GM19395 (cell line): Measurements from ENCODE around the gene CCDC117.

ENCODE experiments used
- ATAC-seq: cut with Tn5 transposase; IDR thresholded peaks from one replicate; pipeline ENCODE4 v1.9.1; 2021; ENCODE audit warnings: mild to moderate bottlenecking, moderate library complexity; ENCODE audit not compliant: unreplicated experiment

Gene CCDC117

DNA sequence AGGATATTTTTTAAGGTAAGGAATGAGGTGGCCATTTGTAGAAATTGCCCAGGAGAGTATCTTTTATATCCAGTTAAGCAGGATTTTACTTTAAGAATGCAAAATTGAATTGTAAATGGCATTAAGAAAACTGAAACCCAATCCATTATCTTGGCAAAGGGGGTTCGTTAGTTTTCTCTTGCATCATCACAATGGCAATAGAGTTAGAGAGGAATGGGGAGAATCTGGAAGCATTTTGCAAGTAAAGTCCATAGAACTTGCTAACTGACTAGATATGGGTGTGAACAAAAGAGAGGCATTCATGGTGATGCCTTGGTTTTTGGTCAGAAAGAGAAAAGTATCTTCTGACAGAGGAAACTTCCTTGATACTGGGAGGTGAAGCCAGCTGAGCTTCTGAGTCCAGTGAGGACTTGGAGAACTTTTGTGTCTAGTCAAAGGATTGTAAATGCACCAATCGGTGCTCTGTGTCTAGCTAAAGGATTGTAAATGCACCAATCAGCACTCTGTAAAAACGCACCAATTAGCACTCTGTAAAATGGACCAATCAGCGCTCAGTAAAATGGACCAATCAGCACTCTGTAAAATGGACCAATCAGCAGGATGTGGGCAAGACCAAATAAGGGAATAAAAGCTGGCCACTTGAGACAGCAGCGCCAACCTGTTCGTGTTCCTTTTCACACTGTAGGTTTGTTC, 3.6 kb upstream of the CCDC117 start:
- ATAC-seq, result no peak

- ATAC-seq, result no peak
Measured at GRCh38 chr22:28769394-28770085, 3.0 kb upstream of the CCDC117 start.

DNA sequence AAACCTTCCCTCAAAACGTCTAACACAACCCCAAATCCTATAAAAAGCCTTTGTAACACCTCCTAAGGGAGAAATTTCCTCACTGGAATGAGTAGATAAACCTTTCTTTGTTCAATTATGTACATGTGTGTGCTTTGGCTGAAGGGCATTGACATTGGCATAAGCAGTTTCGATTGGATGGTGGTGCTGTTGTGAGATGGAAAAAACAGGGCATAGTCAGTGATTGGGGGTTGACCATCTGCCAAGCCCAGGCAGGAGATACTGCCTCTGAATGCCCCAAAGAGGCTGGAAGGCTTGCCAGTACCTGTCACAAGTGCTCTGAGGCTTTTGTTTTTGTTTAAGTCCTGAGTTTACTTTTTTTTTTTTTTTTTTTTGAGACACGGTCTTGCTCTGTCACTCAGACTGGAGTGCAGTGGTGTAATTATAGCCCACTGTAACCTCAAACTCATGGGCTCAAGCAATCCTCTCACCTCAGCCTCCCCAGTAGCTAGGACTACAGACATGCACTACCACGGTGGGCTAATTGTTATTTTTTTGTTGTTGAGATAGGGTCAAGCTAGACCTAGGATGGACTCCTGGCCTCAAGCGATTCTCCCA, 1.2 kb upstream of the CCDC117 start:
- ATAC-seq, result no peak

- ATAC-seq, result peak; percentile 33
Measured at GRCh38 chr22:28773461-28773867, 969 bp downstream of the CCDC117 start.

DNA sequence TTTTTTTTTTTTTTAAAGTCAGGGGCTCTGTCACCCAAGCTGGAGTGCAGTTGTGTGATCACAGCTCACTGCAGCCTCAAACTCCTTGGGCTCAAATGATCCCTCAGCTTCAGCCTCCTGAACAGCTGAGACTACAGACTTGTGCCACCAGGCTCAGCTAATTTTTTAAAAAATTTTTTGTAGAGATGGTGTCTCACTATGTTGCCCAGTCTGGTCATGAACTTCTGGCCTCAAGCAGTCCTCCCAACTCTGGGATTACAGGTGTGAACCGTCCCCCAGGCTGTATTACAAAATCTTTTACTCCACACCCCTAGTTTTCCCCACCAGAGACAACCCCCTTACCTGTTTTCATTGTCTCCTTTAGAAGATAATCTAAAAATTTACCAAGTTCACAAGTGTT, 1.9 kb downstream of the CCDC117 start:
- ATAC-seq, result no peak

- no peak for ATAC-seq
Measured at GRCh38 chr22:28779833-28780232, 7.3 kb downstream of the CCDC117 start.

DNA sequence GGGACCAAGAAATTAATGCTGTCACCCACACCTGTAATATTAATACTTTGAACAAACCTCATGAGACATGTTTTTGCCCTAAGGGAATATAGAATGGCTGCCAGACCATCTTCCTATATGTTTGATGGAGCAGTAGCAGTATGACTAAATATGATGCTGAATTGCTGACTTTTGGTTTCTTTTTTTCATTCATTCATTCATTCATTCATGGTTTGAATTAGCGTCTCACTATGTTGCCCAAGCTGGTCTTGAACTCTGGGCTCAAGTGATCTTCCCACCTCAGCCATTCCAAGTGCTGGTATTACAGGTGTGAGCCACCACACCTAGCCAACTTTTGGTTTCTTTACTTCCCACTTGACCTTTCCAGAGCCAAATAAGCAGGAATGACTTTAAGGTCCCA, 7.8 kb downstream of the CCDC117 start:
- no peak for ATAC-seq

- no peak for ATAC-seq
Measured at GRCh38 chr22:28783786-28784671, 11.5 kb downstream of the CCDC117 start.

GRCh38 chr22:28788601-28789000, 16.1 kb downstream of the CCDC117 start:
- no peak for ATAC-seq

DNA sequence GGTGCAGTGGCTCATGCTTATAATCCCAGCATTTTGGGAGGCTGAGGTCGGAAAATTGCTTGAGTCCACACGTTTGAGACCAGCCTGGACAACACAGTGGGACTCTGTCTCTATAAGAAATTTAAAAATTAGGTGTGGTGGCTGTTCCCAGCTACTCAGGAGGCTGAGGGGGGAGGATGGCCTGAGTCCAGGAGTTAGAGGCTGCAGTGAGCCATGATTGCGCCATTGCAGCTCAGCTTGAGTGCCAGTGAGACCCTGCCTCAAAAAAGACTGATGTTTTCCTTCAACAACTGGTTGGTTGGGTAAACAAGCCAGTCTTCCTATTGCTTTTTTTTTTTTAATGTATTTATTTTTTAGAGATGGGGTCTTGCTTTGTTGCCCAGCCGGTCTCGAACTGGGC, 18.6 kb downstream of the CCDC117 start:
- ATAC-seq, result no peak

GRCh38 chr22:28791841-28792490, 19.5 kb downstream of the CCDC117 start:
- peak; percentile 72 for ATAC-seq

DNA sequence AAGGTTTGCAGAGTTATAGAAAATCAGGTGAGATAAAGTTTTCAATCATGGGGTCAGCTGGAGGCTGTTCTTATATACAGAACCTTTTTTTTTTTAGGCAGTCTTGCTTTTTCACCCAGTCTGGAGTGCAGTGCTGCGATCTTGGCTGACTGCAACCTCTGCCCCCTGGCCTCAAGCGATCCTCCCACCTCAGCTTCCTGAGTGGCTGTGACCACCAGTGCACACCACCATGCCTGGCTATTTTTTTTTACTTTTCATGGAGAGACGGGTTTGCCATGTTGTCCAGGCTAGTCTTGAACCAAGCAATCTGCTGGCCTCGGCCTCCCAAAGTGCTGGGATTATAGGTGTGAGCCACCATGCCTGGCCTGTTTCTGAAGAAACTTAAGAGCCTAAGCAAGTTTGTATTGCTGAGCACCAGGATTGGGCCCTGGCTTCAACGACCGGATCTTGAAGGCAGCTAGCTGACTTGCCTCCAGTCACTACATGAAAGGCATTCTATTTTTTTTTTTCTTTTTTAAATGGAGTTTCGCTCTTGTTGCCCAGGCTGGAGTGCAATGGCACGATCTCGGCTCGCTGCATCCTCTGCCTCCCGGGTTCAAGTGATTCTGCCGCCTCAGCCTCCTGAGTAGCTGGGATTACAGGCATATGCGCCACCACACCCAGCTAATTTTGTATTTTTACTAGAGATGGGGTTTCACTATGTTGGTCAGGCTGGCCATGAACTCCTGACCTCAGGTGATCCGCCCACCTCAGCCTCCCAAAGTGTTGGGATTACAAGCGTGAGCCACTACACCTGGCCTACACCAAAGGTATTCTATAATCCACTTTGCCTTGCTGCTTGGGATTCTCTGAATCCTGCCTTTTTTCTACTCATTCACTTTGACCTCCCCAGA, 20.2 kb downstream of the CCDC117 start:
- ATAC-seq, result peak; percentile 49

- no peak for ATAC-seq
Measured at GRCh38 chr22:28793976-28794584, 21.6 kb downstream of the CCDC117 start.

GRCh38 chr22:28795071-28795693, 22.7 kb downstream of the CCDC117 start:
- ATAC-seq, result no peak

- ATAC-seq, result no peak
Measured at GRCh38 chr22:28795932-28796856, 23.7 kb downstream of the CCDC117 start.

DNA sequence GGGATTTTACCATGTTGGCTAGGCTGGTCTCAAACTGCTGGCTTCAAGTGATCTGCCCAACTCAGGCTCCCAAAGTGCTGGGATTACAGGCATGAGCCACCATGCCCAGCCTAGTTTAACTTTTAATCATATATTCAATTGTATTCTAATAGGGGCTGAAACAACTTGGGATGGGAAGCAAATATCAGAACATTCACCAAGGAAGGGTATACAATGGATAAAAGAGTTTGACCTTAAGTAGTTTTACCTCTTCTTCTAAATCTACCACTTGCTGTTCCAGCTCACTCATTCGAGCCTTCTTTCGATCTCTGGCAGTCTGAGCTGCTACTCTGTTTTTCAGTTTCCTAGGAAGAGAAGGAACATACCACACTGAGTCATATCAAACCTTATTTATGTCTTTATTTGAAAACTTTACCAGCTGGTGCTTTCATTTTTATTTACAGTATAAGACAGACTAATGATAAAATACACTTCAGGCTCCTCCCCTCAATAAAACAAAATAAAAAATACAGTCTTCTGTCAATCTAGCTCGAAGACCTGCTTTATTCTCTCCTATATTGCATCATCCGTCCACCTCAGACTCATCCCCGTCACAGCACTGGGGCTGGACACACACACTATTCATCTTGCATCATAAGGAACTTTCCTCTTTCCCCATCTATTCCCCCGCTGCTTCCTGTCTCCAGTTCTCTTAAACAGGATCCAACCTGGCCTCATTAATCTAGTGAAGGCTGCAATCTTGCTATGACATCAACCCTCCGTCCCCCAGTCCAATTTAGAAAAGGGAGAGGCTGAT, 26.5 kb downstream of the CCDC117 start:
- ATAC-seq, result no peak
